D721Med (cell line): Measurements from ENCODE around the gene KCNH8.

Experiments used
- DNase-seq: peaks from one replicate; pipeline ENCODE4 v3.0.0; 2011; ENCODE audit warnings: low spot score; ENCODE audit not compliant: insufficient read length
- FAIRE-seq: peaks from 2 replicates; lab custom pipeline; 2011; peaks lifted over from hg19 to GRCh38; lab: Jason Lieb, UNC
- CTCF ChIP-seq: IDR thresholded peaks from 2 replicates; pipeline ENCODE4 v1.5.1; 2012; ENCODE audit warnings: mild to moderate bottlenecking, control low read depth; ENCODE audit not compliant: insufficient read depth; ENCODE audit errors: missing control alignments

KCNH8 gene

GRCh38 chr3:19428729-19429128 is 280.4 kb downstream of the KCNH8 start:
- no peak for DNase-seq
- FAIRE-seq, result no peak
- TF ChIP-seq CTCF, result no peak

- DNase-seq, result no peak
- TF ChIP-seq CTCF, result no peak
- FAIRE-seq, result peak; percentile 29
These were observed 284.4 kb downstream of the KCNH8 start for GRCh38 chr3:19432669-19433068.

GRCh38 chr3:19436746-19437145 is 288.4 kb downstream of the KCNH8 start:
- no peak for TF ChIP-seq CTCF
- no peak for FAIRE-seq
- no peak for DNase-seq

- no peak for DNase-seq
- no peak for FAIRE-seq
- no peak for TF ChIP-seq CTCF
These were observed 291.6 kb downstream of the KCNH8 start for GRCh38 chr3:19439944-19440343.

GRCh38 chr3:19446138-19446537 is 297.8 kb downstream of the KCNH8 start:
- TF ChIP-seq CTCF, result no peak
- DNase-seq, result no peak
- no peak for FAIRE-seq

GRCh38 chr3:19446687-19447086 is 298.4 kb downstream of the KCNH8 start:
- no peak for DNase-seq
- TF ChIP-seq CTCF, result no peak
- no peak for FAIRE-seq

GRCh38 chr3:19455546-19455945 is 307.2 kb downstream of the KCNH8 start:
- DNase-seq (no peak), FAIRE-seq (no peak)
- no peak for TF ChIP-seq CTCF
